ENCODE measurements around the gene MAPRE2.

Gene MAPRE2

DNA sequence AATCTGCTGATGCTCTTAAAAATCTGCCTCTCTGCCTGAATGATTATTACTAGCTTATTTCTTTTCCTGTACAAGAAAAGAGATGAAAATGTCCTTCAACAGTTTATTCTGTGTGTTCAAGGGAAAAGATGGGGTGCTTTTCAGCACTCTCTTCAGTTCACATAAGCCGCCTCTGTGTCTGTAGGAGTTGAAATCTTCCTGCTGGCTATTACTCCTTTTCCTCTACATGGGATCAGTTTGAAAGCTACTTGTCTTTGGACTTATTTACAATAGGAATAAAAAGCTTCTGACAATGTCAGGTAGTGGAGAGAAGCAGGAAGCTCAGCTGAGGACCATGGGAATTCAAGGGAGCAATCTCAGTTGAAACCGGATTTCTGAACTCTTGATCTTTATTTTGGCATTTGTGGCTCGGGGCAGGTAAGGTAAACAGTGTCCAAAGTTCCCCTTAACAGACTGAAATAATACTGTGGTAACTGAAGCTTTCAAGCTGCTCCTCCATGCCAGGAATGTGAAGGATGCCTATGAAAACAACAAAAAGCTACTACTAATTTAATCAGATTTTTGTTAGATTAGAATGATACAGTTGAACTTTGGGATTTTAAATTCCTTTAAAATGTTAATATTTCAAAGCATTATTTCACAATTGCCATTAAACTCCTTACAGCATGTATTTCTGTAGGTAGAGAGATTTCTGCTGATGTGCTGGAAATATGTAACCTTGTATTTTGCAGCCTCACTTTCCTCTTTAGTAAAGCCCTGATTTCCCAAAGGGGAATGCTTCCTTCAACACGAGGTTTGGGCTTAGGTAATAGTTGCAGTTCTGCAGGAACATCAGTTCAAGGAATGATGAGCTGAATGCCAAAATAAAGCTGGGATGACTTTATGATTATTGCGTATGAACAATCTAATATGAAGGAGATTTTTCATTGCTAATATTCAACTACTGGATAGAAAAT, 43.6 kb downstream of the MAPRE2 start:
- H3K4me3 ChIP-seq (ENCODE audit: low read depth, low read length, poor library complexity, severe bottlenecking): no peak overlapping the region
- H3K9me3 ChIP-seq (ENCODE audit: low read length): no peaks in the 10 kb centered on the region
- no peaks in the 10 kb centered on the region for H3F3A ChIP-seq (ENCODE audit: insufficient read depth, low read length)
- no peak for TF ChIP-seq EZH2 (IDR thresholded peaks at IDR 0.05; ENCODE audit: borderline replicate concordance, low read length)
- TF ChIP-seq, protein P1, sequence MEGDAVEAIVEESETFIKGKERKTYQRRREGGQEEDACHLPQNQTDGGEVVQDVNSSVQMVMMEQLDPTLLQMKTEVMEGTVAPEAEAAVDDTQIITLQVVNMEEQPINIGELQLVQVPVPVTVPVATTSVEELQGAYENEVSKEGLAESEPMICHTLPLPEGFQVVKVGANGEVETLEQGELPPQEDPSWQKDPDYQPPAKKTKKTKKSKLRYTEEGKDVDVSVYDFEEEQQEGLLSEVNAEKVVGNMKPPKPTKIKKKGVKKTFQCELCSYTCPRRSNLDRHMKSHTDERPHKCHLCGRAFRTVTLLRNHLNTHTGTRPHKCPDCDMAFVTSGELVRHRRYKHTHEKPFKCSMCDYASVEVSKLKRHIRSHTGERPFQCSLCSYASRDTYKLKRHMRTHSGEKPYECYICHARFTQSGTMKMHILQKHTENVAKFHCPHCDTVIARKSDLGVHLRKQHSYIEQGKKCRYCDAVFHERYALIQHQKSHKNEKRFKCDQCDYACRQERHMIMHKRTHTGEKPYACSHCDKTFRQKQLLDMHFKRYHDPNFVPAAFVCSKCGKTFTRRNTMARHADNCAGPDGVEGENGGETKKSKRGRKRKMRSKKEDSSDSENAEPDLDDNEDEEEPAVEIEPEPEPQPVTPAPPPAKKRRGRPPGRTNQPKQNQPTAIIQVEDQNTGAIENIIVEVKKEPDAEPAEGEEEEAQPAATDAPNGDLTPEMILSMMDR (IDR thresholded peaks at IDR 0.05; ENCODE audit: low read length): no peak
- no peak overlapping the region for H3K27ac ChIP-seq (ENCODE audit: low read depth, low read length, poor library complexity, severe bottlenecking)
- H4K20me1 ChIP-seq (ENCODE audit: insufficient read depth, low read length): no peaks in the 10 kb centered on the region
- no peaks in the 10 kb centered on the region for H3K4me1 ChIP-seq (ENCODE audit: insufficient read depth, low read length, severe bottlenecking)
- peaks cover 38% of the 10 kb centered on the region for H3K36me3 ChIP-seq (ENCODE audit: insufficient read depth, low read length)
- H3K4me2 ChIP-seq (ENCODE audit: low read length): no peak overlapping the region
- H3K27me3 ChIP-seq (ENCODE audit: insufficient read depth, low read length): no peaks in the 10 kb centered on the region
- H2AFZ ChIP-seq (ENCODE audit: low read length): no peak overlapping the region
- no peak overlapping the region for H3K9ac ChIP-seq (ENCODE audit: low read length)
- no peaks in the 10 kb centered on the region for H3K9me2 ChIP-seq (ENCODE audit: low read depth, low read length)
- peaks cover 20% of the 10 kb centered on the region; the same call in 1 of the 2 replicates for H3K79me2 ChIP-seq (ENCODE audit: insufficient read depth, low read length)

DNA sequence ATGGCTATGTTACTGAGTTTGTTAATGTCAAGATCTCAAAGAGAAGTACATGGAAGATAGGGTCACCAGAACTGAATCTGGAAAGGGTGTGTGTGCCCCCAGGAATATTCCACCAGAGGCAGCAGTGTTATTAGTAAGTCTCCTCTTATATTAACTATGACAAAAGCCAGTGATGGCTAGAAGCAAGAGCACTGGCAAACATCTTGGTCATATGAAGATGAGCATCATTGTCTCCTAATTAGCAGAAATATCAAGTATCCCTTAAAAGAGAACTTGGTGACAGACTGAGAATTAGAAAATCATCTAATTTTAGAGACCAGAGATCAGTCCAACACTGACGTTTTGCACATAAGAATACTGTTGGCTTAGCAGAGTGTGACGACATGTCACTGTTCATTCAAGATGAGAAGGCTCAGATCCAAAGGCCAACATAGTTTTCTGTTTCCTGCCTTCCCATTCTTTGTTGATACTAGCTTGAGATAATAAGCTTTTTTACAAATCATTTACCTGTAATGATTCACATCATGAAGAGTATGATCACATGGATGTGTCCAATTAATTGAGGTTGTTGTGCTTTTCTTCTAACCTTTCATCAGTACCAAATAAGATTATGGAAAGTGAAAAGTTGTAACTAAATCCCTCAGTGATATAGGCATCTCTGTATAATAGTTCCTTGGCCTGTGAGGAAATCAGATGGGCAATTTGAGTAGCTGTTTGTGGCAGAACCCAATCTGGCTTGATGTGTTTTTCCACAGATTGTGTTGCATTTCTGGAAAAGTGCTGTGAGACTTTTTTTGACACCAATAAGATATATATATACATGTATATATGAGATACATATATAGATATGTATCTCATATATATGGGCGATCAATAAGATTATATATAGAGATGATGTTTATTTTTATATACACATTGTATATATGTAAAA, 44.5 kb downstream of the MAPRE2 start:
- no peaks in the 10 kb centered on the region for H3K4me1 ChIP-seq (ENCODE audit: insufficient read depth, low read length, severe bottlenecking)

DNA sequence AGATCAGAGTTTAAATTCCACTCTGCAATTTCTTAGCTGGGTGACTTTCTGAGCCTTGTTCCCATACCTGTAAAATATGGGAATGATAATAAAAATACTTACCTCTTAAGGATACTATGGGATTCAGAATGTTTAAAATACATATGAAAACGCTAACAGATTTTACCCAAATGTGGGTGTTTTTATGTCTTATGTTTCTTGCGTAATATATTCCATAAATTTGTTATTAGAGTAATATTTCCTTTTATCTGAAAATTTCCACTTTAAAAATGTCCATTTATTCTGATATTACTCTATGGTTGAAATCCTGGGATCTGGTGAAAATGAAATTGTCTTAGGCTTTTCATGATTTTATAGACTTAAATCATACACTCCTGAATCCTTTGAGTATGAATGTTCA, 45.5 kb downstream of the MAPRE2 start:
- no peaks in the 10 kb centered on the region for H3K9me3 ChIP-seq (ENCODE audit: low read length)
- H3F3A ChIP-seq (ENCODE audit: insufficient read depth, low read length): no peaks in the 10 kb centered on the region
- H3K36me3 ChIP-seq (ENCODE audit: insufficient read depth, low read length): peaks cover 25% of the 10 kb centered on the region; the same call in 1 of the 2 replicates
- no peak for TF ChIP-seq EZH2 (IDR thresholded peaks at IDR 0.05; ENCODE audit: borderline replicate concordance, low read length)
- TF ChIP-seq, protein P1 (IDR thresholded peaks at IDR 0.05; ENCODE audit: low read length): no peak
- H2AFZ ChIP-seq (ENCODE audit: low read length): no peak overlapping the region
- no peak overlapping the region for H3K4me3 ChIP-seq (ENCODE audit: low read depth, low read length, poor library complexity, severe bottlenecking)
- no peak overlapping the region for H3K9ac ChIP-seq (ENCODE audit: low read length)
- no peaks in the 10 kb centered on the region for H3K9me2 ChIP-seq (ENCODE audit: low read depth, low read length)
- no peaks in the 10 kb centered on the region for H3K27me3 ChIP-seq (ENCODE audit: insufficient read depth, low read length)
- no peaks in the 10 kb centered on the region for H3K4me1 ChIP-seq (ENCODE audit: insufficient read depth, low read length, severe bottlenecking)
- H3K4me2 ChIP-seq (ENCODE audit: low read length): no peak overlapping the region
- no peaks in the 10 kb centered on the region for H4K20me1 ChIP-seq (ENCODE audit: insufficient read depth, low read length)
- H3K79me2 ChIP-seq (ENCODE audit: insufficient read depth, low read length): peaks cover 14% of the 10 kb centered on the region; the same call in 1 of the 2 replicates
- H3K27ac ChIP-seq (ENCODE audit: low read depth, low read length, poor library complexity, severe bottlenecking): no peak overlapping the region

More for the DNA sequence above, 44.5 kb downstream of the MAPRE2 start:
- Histone ChIP-seq H3K27me3 (ENCODE audit: insufficient read depth, low read length) (no peaks in the 10 kb centered on the region), H3F3A (ENCODE audit: insufficient read depth, low read length) (no peaks in the 10 kb centered on the region), H3K27ac (ENCODE audit: low read depth, low read length, poor library complexity, severe bottlenecking) (no peak overlapping the region), H3K4me2 (ENCODE audit: low read length) (no peak overlapping the region), H2AFZ (ENCODE audit: low read length) (no peak overlapping the region), H3K9me3 (ENCODE audit: low read length) (no peaks in the 10 kb centered on the region), H3K79me2 (ENCODE audit: insufficient read depth, low read length) (peaks cover 20% of the 10 kb centered on the region; the same call in 1 of the 2 replicates), H3K9ac (ENCODE audit: low read length) (no peak overlapping the region), H3K4me3 (ENCODE audit: low read depth, low read length, poor library complexity, severe bottlenecking) (no peak overlapping the region), H4K20me1 (ENCODE audit: insufficient read depth, low read length) (no peaks in the 10 kb centered on the region), H3K36me3 (ENCODE audit: insufficient read depth, low read length) (peaks cover 29% of the 10 kb centered on the region), H3K9me2 (ENCODE audit: low read depth, low read length) (no peaks in the 10 kb centered on the region)
- no peak for TF ChIP-seq EZH2 (IDR thresholded peaks at IDR 0.05; ENCODE audit: borderline replicate concordance, low read length)
- TF ChIP-seq, protein P1 (IDR thresholded peaks at IDR 0.05; ENCODE audit: low read length): no peak

All from OCI-LY1 (cell line).